NCI-H1436 (cell line): Measurements from ENCODE around the gene KCTD16.

Experiments
- DNase-seq: peaks from one replicate; lab custom pipeline; 2025; lab: John Stamatoyannopoulos, UW

KCTD16 gene

DNA sequence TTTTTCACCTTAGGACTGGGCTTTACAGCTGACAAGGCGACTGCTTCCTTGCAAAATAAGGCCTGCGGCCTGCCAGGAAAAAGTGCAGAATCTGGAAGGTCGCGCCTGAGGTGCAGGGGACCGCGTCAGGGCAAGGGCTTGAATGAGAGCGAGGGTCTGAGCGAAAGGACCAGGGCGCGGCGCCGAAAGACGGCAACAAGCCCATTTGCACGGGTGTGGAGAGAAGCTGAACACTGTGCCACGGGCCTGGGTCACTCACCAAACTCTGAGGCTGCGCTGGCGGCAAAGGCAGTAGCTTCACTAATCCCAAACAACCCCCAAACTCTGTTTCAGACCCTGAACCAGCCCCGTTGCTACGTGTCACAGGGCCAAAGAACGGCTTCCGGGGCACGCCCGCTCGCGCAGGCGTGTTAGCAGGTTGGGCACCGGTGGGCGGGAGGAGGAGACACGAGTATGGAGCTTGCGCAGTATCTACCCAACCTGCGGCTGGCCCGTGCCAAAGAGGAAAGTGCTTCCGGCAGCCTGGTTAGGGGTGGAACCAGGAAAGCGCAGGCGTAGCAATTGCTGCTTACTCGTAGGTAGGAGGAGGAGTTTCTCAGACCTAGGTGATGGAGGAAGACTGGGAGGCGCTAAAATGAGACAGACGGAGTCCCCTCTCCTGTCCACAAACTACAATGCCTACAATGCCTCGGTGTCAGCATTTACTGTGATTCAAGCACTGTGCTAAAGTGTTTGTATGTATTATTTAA is at the start of gene KCTD16, which contains the start of gene YIPF5:
KCTD16 (plus strand) TSS at position 598 of the 749 bp plus-strand sequence.
YIPF5 (minus strand) TSS at position 384 of the 749 bp plus-strand sequence. CDS start 704 bp downstream, outside the sequence.
- peak; percentile 98 for DNase-seq

DNA sequence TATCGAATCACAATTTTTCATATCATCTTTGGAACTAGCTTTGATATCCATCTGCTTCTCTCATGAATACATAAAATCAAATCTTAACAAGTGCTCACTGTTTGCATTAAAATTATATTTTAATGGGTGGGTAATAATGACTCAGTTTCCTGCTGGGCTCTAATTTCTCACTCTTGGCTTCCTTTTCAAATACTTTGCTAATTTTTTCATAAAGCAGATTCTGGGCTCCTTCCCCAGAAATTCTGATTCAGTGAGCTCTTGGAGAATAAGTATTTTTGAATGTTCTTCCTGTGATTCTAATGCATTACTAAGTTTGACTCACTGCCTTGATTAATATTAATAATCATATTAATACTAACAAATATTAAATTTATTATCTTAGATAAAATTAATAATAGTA is 49.1 kb upstream of the KCTD16 start:
- no peak for DNase-seq

DNA sequence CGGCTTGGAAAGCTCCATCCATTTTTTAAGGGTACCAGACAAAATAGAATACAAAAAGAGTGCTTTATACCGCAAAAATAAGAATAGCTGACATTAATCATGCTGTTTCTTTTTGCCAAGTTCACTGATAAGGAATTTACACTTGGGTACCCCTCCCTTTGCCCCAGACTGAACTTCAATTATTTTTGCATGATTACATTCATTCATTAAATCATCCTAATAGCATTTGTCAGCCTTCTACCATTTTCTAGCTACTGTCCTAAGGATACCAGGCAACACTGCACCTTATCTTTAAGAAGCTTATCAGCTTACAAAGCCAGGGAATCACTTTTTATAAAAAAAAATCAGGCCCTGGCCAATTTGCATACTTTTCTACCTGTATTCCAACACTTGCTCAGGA is 48.6 kb upstream of the KCTD16 start:
- no peak for DNase-seq

DNA sequence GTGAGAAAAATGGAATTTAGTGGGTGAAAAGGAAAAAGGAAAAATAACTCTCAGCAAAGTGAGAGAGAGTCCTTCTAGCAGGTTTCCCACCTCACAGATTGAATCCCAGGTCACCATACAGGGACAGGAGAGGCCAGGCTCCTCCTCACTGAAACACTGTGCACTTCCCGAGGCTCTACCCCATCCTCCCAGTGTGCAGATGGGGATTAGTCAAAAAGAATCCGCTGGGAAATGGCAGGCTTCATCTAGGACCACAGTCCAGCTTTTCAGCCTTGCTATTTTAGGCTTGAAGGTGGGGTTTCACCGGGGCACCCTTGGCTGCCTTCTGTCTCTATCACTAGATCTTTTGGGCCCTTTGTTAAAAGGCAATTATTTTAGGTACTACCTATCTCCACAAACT is 48.0 kb upstream of the KCTD16 start:
- no peak for DNase-seq

DNA sequence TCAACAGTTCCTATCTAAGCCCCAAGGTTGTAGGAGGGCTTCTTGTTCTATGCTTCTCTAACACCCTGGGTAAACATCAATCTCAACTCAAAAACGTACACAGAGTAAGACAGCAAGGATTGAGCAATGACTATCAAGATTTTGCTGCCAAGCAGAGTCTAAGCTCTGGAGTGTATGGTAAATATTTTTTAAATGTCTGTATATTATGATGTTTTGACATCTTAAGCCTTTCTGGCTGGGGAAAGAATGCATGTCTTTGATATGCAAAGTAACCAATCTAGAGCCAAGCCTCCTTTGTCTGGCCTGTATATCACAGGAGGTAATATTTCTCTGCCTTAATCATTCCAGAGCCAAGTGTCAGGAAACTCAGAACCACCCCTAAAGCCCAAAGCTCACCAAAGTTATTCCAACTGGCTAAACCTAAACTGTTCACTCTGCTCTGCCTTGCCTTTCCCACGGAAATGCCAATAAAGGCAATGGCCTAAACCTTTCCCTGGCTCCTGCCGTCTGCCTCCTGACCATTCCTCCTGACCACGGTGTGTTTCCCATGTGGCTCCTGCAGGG is 45.4 kb upstream of the KCTD16 start:
- no peak for DNase-seq

DNA sequence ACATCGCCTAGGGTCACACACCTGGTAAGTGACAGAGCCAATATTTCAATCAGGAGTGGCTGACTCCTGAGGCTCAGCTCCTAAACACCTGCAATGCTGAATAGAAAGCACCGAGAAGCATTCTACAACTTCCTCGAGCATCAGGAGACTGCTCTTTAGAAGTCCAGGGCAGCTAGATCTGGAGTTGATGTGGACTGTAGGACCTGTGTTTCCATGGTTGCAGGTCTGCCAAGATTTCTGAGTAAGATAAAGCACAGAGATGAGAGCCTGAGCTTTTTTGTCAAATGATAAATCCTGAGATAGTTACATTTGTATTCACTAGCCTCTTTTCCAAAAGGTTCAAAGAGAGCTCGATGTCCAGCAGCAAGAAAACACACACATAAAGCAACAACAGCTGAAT is 44.0 kb upstream of the KCTD16 start:
- DNase-seq, result no peak

DNA sequence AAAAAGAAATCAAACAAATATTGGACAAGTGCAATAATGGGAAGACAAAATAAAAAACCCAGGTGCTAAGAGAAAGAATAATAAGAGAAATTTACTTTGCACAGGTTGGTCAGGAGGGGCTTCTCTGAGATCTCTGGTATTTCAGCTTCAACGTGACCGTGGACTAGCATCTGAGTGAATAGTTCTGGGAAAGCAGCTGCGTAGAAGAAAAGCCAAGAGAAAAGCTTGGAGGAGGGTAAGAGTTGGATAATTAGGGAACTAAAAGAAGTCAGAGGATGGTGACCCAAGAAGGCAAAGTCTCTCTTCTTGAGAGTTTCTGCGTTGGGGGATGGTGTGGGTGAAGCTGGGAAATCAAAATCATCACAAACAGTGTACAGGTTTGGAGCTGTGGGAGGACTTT is 41.8 kb upstream of the KCTD16 start:
- no peak for DNase-seq

DNA sequence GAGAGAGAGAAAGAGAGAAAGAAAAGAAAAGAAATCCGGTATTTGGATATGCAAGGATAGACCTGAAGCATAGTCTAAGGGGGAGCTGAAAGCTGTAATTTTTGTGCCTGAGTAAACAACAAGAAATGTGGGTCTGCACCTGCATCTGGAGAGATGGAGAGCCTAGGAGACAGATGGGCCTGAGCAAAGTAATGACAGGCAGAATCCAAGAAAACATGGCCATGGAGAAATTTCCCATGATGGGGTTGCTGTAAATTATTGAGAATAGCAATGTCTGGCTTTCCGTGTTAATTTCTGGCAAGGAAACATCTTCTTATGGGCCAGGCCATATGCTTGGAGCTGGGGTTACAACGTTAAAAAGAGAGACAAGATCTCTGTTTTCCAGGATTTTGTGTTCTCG is 40.4 kb upstream of the KCTD16 start:
- DNase-seq, result no peak

DNA sequence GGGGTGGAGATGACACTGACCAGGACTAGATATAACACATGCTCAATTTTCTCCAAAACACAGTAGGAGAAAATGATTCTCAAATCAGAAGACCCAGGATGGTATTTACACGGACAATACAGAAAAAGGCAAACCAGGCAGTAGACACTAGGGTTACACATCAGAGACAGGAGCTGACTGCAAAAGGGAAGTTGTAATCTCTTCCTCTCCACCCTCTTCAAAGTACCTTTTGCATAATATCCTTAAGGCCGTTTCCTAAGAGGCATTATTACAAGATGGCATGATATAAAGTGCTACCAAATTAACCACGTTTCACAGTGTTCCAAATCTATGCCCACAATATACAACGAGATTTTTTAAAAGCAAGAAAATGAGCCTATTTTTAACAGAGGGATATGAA is 39.4 kb upstream of the KCTD16 start:
- no peak for DNase-seq

DNA sequence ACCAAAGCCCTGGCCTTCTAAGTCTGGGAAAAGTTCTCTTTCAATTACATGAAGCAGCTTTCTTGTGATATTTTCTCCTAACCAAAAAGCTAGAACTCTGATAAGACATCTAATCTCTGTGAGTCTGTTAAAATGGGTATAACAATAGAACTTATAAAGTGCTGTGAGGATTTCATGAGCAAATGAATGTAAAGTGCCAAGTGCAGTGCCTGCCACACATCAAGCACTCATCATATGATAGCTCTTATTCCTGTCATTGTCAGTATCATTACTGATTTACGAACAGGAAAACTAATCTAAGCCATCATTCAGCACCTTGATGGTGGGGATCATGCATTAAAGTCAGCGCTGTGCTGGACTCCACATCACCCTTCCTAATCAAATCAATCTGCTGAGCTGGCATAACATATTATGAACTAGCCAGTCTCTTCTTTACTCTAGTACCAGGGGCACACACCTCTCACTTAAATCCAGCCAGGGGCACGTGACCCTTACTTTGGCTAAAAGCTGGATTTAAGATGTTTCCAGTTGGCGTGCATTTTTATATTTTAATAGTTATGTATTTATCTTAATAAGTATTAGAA is 37.5 kb upstream of the KCTD16 start:
- DNase-seq, result no peak

DNA sequence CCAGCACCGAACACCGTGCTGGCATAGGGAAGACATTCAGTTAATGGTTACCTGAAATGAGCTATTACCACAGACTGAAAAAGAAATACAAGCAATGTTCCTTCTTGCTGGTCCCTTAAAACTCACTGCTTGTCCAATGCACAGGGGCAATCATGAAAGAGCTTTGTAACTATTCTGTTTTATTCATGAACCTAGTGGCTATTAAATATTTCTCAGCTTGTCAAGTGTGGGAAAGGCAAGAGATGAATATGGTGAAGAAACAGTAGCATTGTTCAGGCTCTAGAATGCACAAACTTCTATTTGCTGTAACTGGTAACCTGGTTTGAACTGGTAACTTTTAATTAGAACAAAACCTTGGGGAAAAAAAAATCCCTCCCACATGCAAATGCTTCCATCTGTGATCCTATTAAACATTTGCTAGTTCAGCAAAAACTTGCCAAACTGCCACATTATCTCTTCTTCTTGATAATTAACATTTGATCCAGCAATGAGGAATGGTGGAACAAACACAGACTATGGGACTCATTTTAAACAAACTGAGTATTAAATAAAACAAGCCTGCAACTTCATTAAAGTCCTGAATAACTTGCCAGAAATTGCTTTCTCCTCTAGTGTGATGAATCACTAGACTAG is 36.4 kb upstream of the KCTD16 start:
- DNase-seq, result no peak

DNA sequence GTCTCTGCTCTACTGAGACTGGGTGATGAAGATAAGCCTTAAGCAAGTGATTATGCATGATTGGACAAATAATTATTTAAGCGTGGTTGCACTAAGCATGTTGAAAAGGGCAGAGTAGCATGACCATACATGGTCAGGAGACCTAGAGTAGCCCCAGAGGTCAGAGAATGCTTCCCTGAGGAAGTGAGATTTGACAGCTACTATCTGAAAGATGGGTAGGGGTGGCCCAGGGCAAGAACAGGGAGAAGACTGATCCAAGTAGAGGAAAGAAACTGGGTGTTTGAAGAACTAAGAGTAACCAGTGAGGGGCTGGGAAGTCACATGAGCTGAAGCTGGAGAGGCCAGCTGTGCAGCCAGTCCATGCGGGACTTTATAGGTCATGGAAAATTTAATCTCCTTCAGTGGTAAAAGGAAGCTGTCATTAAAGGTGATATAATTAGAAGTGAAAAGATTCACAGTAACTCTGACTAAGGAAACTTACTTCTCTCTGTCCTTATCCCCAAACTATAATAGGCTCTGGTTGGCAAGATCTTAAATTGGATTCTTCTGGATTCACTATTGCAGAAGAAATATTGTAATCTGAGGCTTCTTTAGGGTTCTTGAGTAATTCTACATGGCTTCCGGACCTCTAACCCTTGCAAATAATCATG is 35.4 kb upstream of the KCTD16 start:
- DNase-seq, result no peak

DNA sequence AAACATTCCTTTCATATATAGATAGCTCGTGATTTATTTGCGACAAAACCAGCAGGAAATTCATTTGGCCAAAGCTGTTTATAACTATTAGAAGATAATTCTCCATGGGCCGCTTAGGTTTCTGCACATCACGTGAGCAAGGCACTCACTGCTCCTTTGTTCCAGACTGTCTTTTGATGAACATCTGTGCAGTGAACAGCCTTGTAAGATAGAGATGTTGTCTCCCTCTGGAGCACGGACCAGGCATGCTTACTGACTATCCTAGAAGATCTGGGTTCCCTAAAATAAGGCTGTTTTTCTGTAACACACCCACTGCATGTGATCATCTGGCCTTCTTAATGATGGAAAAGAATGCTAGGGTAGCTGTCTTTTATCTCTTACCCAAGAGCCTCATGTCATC is 31.1 kb upstream of the KCTD16 start:
- no peak for DNase-seq

DNA sequence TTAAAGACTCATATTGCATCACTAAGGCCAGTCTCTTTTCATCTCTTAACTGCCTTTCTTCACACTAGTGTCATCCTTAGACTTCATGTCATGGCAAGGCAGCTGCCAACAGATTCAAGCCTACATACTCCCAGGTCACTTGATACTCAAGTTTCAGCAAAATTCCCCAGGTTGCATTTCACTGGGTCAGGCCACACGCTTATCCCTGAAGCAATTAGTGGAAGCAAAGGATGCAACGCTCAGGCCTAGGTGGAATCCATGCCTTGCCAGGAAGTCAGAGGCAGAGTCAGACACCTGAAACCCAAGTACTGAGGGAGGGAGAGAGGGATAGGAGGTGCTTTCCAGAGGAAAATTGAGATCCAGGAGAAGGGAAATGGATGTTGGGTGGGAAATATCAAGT is 29.1 kb upstream of the KCTD16 start:
- DNase-seq, result no peak

DNA sequence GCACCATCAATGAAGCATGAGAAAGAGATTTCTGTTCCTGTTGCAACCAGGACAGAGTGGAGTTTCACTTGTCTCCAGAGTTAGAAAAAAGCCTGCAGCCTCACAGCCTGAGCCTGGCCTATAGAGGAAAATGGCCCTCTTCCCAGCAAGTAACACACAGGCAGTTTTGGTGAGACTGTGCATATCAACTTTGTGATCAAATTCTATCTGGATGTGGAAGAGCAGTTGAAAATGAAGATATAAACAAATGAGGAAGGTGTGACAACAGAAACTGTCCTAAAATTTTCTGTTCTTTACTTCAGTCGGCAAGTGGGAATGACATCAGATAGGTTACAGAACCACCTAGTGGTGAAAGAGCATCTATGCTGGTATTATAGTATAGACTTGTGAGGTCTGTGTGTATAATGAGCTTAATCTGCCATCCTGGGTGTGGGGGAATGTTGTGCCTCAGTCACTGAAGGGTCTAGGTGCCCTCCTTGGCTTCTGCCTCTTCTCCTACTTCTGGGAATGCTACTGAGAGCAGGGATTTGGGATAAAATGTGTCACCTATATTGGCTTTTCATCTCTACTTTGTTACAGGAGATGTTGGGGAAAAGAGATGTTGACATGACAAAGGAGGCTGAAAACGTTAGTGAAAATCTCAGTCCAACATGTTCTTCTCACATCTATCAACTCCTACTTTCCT is 28.4 kb upstream of the KCTD16 start:
- DNase-seq, result peak; percentile 50

DNA sequence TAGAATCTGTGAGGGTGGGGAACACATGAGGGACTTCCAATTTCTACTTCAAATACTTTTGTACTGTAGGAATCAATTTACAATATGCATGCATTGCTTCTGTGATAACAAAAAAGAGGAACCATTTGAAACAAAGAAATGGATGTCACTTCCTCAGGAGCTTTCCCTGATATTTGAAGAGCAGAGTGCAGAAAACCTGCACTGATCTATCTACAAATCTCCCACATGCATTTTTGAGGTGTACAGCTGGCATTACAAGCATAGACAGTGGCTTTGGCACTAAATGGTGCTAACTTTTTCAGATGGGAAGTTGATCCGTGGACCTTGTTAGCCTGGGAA is 27.9 kb upstream of the KCTD16 start:
- no peak for DNase-seq

DNA sequence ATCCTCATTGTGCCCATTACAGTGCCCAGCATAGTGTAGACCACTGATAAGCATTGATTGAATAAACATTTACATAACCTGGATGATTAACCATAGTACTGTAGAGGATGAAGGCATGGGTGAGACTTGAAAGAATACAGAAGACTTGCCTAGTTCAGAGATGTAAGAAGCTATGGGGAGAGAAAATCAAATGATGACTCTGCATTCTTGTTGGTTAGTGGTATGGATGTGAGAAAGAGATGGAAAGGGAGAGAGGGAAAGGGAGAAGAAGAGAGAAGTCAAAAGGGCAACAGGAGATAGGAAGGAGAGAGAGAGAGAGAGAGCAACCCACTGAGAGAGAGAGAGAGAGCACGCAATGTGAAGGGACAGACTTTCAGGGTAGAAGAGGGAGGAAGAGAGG is 27.0 kb upstream of the KCTD16 start:
- DNase-seq, result no peak

DNA sequence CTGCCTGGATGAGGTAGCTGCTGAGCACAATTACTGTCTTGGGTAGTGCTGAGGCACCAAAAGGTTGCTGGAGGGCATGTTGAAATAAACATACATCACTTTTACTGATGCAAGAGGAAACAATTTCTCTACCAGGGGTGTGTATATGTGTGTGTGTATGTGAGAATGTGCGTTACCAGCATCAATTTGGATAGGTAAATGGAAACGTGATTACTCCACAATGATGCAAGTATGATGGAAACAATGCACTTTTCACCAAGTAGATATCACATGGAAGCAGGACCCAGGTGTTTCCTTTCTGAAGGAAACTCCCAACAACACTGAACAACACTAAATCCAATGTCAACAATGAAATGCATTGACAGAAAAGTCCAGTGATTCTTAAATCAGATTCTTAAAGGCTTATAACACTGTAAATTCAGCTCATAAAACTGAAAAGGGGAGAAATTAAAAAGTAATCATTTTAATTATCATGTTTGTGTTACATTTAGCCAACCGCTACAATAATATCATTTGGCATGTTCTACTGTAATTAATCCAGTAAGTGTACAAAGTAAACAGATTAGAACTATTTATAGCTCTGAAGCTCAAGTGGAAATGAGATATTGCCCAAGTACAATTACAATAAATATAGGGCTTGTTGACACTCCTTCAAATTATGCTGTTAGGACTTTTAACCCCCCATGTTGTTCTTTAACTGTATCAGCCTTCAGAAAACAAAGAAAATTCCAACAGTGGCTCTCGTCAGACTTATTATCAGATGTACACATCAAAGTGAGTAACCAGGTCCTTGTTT is 25.5 kb upstream of the KCTD16 start:
- DNase-seq, result peak; percentile 44

DNA sequence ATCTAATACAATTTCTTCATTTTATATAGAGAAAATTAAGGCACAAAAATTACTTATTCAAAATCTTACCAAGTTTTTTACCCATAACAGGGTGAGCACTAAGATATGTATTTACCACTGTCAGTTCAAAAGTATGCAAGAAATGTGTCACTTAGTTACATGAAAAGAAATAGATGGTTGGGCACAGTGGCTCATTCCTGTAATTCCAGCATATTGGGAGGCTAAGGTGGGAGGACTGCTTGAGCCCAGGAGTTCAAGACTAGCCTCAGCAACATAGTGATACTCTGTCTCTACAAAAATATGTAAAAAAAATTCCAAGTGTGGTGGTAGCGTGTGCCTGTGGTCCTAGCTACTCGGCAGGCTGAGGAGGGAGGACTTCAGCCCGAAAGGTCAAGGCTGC is 19.6 kb upstream of the KCTD16 start:
- no peak for DNase-seq

DNA sequence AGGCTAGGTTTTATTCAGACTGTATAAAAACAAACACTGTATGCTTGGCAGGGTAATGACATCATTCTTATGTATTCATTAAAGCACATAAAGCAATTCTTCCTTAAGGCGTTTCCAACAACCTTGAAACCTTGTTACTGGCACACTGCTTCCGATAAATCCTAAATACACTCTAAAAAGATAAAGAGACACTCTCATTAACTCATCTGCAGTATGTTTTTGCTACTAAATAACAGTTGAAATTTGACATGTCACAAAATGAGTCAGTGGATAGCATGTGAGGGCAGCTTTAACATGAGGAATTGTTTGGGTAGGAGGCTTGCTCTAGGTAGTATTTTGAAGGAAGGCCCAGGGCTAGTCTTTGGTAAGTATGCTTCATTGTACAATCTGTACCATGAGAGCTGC is 13.9 kb upstream of the KCTD16 start:
- no peak for DNase-seq

DNA sequence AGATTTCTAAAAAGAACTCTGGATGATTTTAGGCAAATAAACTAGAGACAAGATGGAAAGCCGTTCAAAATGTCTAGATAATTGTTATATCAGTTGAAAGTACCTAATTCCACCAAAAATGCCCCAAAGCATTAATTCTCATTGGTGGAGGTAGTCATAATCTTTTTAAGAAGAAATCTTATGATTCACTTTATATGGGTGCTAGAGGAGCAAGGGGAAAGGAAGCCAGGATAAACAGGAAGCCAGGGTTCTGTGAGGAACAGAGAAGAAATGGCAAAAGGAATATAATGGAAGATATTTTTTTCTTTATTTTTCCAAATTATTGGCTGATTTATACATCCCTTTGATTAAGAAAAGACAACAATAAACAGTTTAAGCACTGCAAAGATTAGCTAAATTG is 8.0 kb upstream of the KCTD16 start:
- no peak for DNase-seq
